ENCODE data around the gene ENC1.

The ENC1 gene

DNA sequence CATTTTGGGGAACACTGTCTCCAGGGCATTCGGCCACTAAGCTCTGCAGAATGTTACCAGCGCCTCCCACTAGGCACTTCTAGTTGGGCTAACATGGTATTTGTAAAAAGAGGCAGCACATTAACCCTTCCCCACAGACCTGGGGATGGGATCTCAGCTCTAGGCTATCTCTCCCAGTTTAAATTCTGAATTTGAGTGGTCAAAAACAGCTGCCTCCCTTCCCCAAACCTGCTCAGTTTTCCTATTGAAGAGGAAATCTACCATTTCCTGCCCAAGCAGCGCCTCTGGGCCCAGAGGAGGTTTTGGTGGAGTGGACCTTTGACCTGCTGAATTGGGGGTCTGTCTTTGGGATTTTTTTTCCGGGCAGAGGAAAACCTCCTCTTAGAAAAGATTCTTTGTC is 53.2 kb downstream of the ENC1 start:
- H3K23ac ChIP-seq (ENCODE audit: low read length in 2 of 2) = no peak overlapping the region
- H2BK120ac ChIP-seq (ENCODE audit: low read depth, low read length) = no peak overlapping the region
- WGBS = 95% methylated on average over 2 of the region's 4 CpGs
- no peak overlapping the region for H3K4ac ChIP-seq (ENCODE audit: low read depth in 1 of 2, low read length in 2 of 2)
- no peak overlapping the region for H2AFZ ChIP-seq (ENCODE audit: low read depth, low read length)
- H3K9ac ChIP-seq (ENCODE audit: low read length) = no peak overlapping the region
- no peaks in the 10 kb centered on the region for H3K36me3 ChIP-seq (ENCODE audit: control insufficient read depth in 1 of 2, insufficient read depth in 2 of 2, low read depth in 1 of 2, low read length in 2 of 2)
- H3K9me3 ChIP-seq (ENCODE audit: control insufficient read depth, low read length) = no peaks in the 10 kb centered on the region
- H3K4me3 ChIP-seq (ENCODE audit: insufficient read depth in 1 of 2, low read depth in 1 of 2, low read length in 2 of 2) = no peak overlapping the region
- no peak overlapping the region for H3K14ac ChIP-seq (ENCODE audit: low read length in 2 of 2)
- H2BK15ac ChIP-seq (ENCODE audit: low read depth, poor library complexity, severe bottlenecking) = no peak overlapping the region
- H2BK12ac ChIP-seq (ENCODE audit: low read length in 2 of 2) = no peak overlapping the region
- no peak overlapping the region for H4K91ac ChIP-seq (ENCODE audit: low read length)
- DNase-seq = no peak
- H3K4me2 ChIP-seq (ENCODE audit: low read length, poor library complexity, severe bottlenecking) = no peak overlapping the region
- no peak overlapping the region for H2AK5ac ChIP-seq (ENCODE audit: low read length, severe bottlenecking)
- no peaks in the 10 kb centered on the region for H3K79me1 ChIP-seq (replicated peaks; ENCODE audit: low read length, poor library complexity, severe bottlenecking)
- no peak overlapping the region for H3K18ac ChIP-seq (ENCODE audit: low read depth in 1 of 2, low read length in 2 of 2)
- no peak overlapping the region for H3K27ac ChIP-seq (ENCODE audit: low read length, poor library complexity, severe bottlenecking)
- H3K4me1 ChIP-seq (ENCODE audit: control insufficient read depth, insufficient read depth, low read depth, low read length) = no peaks in the 10 kb centered on the region
- no peak overlapping the region for H4K8ac ChIP-seq (ENCODE audit: low read length)
- no peaks in the 10 kb centered on the region for H3K27me3 ChIP-seq (ENCODE audit: control insufficient read depth in 1 of 2, insufficient read depth in 1 of 2, low read length in 2 of 2)
- no peak overlapping the region for H2BK5ac ChIP-seq (ENCODE audit: low read depth, low read length, poor library complexity, severe bottlenecking)

DNA sequence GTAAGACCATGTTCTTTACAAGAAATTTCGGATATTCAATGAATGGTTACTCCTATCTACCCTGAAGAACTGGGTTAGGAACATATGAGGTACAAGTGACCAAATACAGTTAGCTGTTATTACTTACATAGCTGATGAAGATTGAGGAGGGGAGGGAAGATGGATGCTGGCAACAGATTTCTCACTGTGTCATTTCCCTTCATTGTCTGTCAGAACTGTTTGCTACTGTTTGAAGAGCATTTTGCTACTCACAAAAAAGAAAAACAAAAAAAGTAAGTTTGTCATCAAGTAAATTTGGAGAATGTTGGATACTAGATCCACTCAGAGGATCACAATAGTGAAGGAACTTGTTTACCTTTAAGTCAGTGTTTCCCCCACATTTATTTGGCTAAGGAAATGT is 53.7 kb downstream of the ENC1 start:
- no peak overlapping the region for H2BK5ac ChIP-seq (ENCODE audit: low read depth, low read length, poor library complexity, severe bottlenecking)
- H3K79me1 ChIP-seq (replicated peaks; ENCODE audit: low read length, poor library complexity, severe bottlenecking) = no peaks in the 10 kb centered on the region
- H2AK5ac ChIP-seq (ENCODE audit: low read length, severe bottlenecking) = no peak overlapping the region
- no peak overlapping the region for H4K91ac ChIP-seq (ENCODE audit: low read length)
- WGBS = 71% methylated on average over 1 of the region's 1 CpG
- H2BK120ac ChIP-seq (ENCODE audit: low read depth, low read length) = no peak overlapping the region
- no peak overlapping the region for H3K4me2 ChIP-seq (ENCODE audit: low read length, poor library complexity, severe bottlenecking)
- no peak overlapping the region for H3K14ac ChIP-seq (ENCODE audit: low read length in 2 of 2)
- no peak overlapping the region for H3K23ac ChIP-seq (ENCODE audit: low read length in 2 of 2)
- H3K18ac ChIP-seq (ENCODE audit: low read depth in 1 of 2, low read length in 2 of 2) = no peak overlapping the region
- no peak overlapping the region for H2BK12ac ChIP-seq (ENCODE audit: low read length in 2 of 2)
- no peak overlapping the region for H2BK15ac ChIP-seq (ENCODE audit: low read depth, poor library complexity, severe bottlenecking)
- H3K9ac ChIP-seq (ENCODE audit: low read length) = no peak overlapping the region
- no peaks in the 10 kb centered on the region for H3K27me3 ChIP-seq (ENCODE audit: control insufficient read depth in 1 of 2, insufficient read depth in 1 of 2, low read length in 2 of 2)
- H3K9me3 ChIP-seq (ENCODE audit: control insufficient read depth, low read length) = no peaks in the 10 kb centered on the region
- H3K4me3 ChIP-seq (ENCODE audit: insufficient read depth in 1 of 2, low read depth in 1 of 2, low read length in 2 of 2) = no peak overlapping the region
- no peak for DNase-seq
- no peak overlapping the region for H3K4ac ChIP-seq (ENCODE audit: low read depth in 1 of 2, low read length in 2 of 2)
- H3K36me3 ChIP-seq (ENCODE audit: control insufficient read depth in 1 of 2, insufficient read depth in 2 of 2, low read depth in 1 of 2, low read length in 2 of 2) = no peaks in the 10 kb centered on the region
- no peak overlapping the region for H4K8ac ChIP-seq (ENCODE audit: low read length)
- no peaks in the 10 kb centered on the region for H3K4me1 ChIP-seq (ENCODE audit: control insufficient read depth, insufficient read depth, low read depth, low read length)
- no peak overlapping the region for H2AFZ ChIP-seq (ENCODE audit: low read depth, low read length)
- H3K27ac ChIP-seq (ENCODE audit: low read length, poor library complexity, severe bottlenecking) = no peak overlapping the region

DNA sequence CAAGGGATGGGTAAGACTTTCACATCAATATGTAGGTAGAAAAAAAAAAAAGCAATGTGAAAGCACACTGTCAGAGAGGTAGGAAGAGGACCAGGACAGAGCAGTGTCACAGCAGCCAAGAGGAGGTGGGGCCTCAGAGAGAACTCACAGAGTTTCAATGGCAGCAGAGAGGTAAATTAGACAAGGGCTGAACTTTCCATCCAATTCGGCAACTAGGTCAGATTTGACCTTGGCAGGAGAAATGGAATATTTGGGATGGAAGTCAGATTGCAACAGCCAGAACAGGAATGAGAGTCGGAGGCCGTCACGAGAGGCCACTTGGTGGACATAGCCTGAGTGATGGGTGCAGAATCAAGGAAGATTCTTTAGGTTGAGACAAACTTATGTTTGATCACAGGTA is 57.7 kb downstream of the ENC1 start:
- H3K23ac ChIP-seq (ENCODE audit: low read length in 2 of 2) = no peak overlapping the region
- 96% methylated on average over 4 of the region's 4 CpGs for WGBS

DNA sequence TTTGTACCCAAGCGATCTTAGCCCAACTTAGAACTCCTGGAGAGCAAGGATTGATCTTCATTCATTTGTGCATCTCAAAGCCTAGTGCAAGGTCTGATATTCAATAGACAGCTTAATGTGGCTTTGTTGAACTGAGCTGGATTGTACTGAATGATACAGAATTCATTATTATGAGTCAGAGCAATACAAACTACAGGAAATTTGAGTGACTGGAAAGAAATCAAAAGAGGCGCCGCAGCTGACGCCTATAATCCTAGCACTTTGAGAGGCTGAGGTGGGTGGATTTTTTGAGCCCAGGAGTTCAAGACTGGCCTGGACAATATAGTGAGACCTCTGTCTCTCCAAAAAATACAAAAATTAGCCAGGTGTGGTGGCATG is 58.6 kb downstream of the ENC1 start:
- Histone ChIP-seq H3K9ac (ENCODE audit: low read length) (no peak overlapping the region), H2AFZ (ENCODE audit: low read depth, low read length) (no peak overlapping the region), H2BK120ac (ENCODE audit: low read depth, low read length) (no peak overlapping the region), H3K9me3 (ENCODE audit: control insufficient read depth, low read length) (no peaks in the 10 kb centered on the region), H2BK15ac (ENCODE audit: low read depth, poor library complexity, severe bottlenecking) (no peak overlapping the region), H2BK5ac (ENCODE audit: low read depth, low read length, poor library complexity, severe bottlenecking) (no peak overlapping the region), H3K4me1 (ENCODE audit: control insufficient read depth, insufficient read depth, low read depth, low read length) (peaks cover 3% of the 10 kb centered on the region), H3K27ac (ENCODE audit: low read length, poor library complexity, severe bottlenecking) (no peak overlapping the region), H3K36me3 (ENCODE audit: control insufficient read depth in 1 of 2, insufficient read depth in 2 of 2, low read depth in 1 of 2, low read length in 2 of 2) (no peaks in the 10 kb centered on the region), H2BK12ac (ENCODE audit: low read length in 2 of 2) (no peak overlapping the region), H4K8ac (ENCODE audit: low read length) (no peak overlapping the region), H3K14ac (ENCODE audit: low read length in 2 of 2) (no peak overlapping the region), H2AK5ac (ENCODE audit: low read length, severe bottlenecking) (no peak overlapping the region), H3K4me2 (ENCODE audit: low read length, poor library complexity, severe bottlenecking) (no peak overlapping the region), H3K23ac (ENCODE audit: low read length in 2 of 2) (no peak overlapping the region), H4K91ac (ENCODE audit: low read length) (no peak overlapping the region), H3K18ac (ENCODE audit: low read depth in 1 of 2, low read length in 2 of 2) (no peak overlapping the region), H3K4me3 (ENCODE audit: insufficient read depth in 1 of 2, low read depth in 1 of 2, low read length in 2 of 2) (no peak overlapping the region), H3K79me1 (replicated peaks; ENCODE audit: low read length, poor library complexity, severe bottlenecking) (no peaks in the 10 kb centered on the region), H3K4ac (ENCODE audit: low read depth in 1 of 2, low read length in 2 of 2) (no peak overlapping the region), H3K27me3 (ENCODE audit: control insufficient read depth in 1 of 2, insufficient read depth in 1 of 2, low read length in 2 of 2) (no peaks in the 10 kb centered on the region)
- no peak for DNase-seq
- 96% methylated on average over 4 of the region's 4 CpGs for WGBS

More for the DNA sequence above, 57.7 kb downstream of the ENC1 start:
- Histone ChIP-seq H3K4me1 (ENCODE audit: control insufficient read depth, insufficient read depth, low read depth, low read length) (no peaks in the 10 kb centered on the region), H3K14ac (ENCODE audit: low read length in 2 of 2) (no peak overlapping the region), H2AK5ac (ENCODE audit: low read length, severe bottlenecking) (no peak overlapping the region), H3K4me2 (ENCODE audit: low read length, poor library complexity, severe bottlenecking) (no peak overlapping the region), H3K4ac (ENCODE audit: low read depth in 1 of 2, low read length in 2 of 2) (no peak overlapping the region), H3K18ac (ENCODE audit: low read depth in 1 of 2, low read length in 2 of 2) (no peak overlapping the region), H3K4me3 (ENCODE audit: insufficient read depth in 1 of 2, low read depth in 1 of 2, low read length in 2 of 2) (no peak overlapping the region), H3K27ac (ENCODE audit: low read length, poor library complexity, severe bottlenecking) (no peak overlapping the region), H3K9ac (ENCODE audit: low read length) (no peak overlapping the region), H3K36me3 (ENCODE audit: control insufficient read depth in 1 of 2, insufficient read depth in 2 of 2, low read depth in 1 of 2, low read length in 2 of 2) (no peaks in the 10 kb centered on the region), H2AFZ (ENCODE audit: low read depth, low read length) (no peak overlapping the region), H4K91ac (ENCODE audit: low read length) (no peak overlapping the region), H2BK12ac (ENCODE audit: low read length in 2 of 2) (no peak overlapping the region), H2BK5ac (ENCODE audit: low read depth, low read length, poor library complexity, severe bottlenecking) (no peak overlapping the region), H3K79me1 (replicated peaks; ENCODE audit: low read length, poor library complexity, severe bottlenecking) (no peaks in the 10 kb centered on the region), H3K27me3 (ENCODE audit: control insufficient read depth in 1 of 2, insufficient read depth in 1 of 2, low read length in 2 of 2) (no peaks in the 10 kb centered on the region), H3K9me3 (ENCODE audit: control insufficient read depth, low read length) (no peaks in the 10 kb centered on the region), H4K8ac (ENCODE audit: low read length) (no peak overlapping the region), H2BK15ac (ENCODE audit: low read depth, poor library complexity, severe bottlenecking) (no peak overlapping the region), H2BK120ac (ENCODE audit: low read depth, low read length) (no peak overlapping the region)
- DNase-seq = no peak

Data from mesenchymal stem cell (in vitro differentiated cells and primary cell).